ENCODE measurements around the gene MYO7A.

Gene MYO7A

GRCh38 chr11:77146261-77147035 is 18.4 kb downstream of the MYO7A start:
- no peak overlapping the region for H2BK5ac ChIP-seq (ENCODE audit: low read depth, low read length, poor library complexity, severe bottlenecking)
- H4K91ac ChIP-seq (ENCODE audit: low read length): no peak overlapping the region
- peaks cover 8 to 37% of the 10 kb centered on the region in 2 experiments for H3K27me3 ChIP-seq (ENCODE audit: control insufficient read depth in 1 of 2, insufficient read depth in 1 of 2, low read length in 2 of 2)
- no peak overlapping the region for H3K4me2 ChIP-seq (ENCODE audit: low read length, poor library complexity, severe bottlenecking)
- no peak overlapping the region for H2AK5ac ChIP-seq (ENCODE audit: low read length, severe bottlenecking)
- H3K23ac ChIP-seq (ENCODE audit: low read length in 2 of 2): no peak overlapping the region
- WGBS: 90% methylated on average over 10 of the region's 10 CpGs
- H3K18ac ChIP-seq (ENCODE audit: low read depth in 1 of 2, low read length in 2 of 2): no peak overlapping the region
- no peak overlapping the region for H4K8ac ChIP-seq (ENCODE audit: low read length)
- no peaks in the 10 kb centered on the region for H3K9me3 ChIP-seq (ENCODE audit: control insufficient read depth, low read length)
- peaks cover 13% of the 10 kb centered on the region for H3K4me1 ChIP-seq (ENCODE audit: control insufficient read depth, insufficient read depth, low read depth, low read length)
- no peak overlapping the region for H3K14ac ChIP-seq (ENCODE audit: low read length in 2 of 2)
- no peak overlapping the region for H2BK15ac ChIP-seq (ENCODE audit: low read depth, poor library complexity, severe bottlenecking)
- DNase-seq: no peak
- H3K4ac ChIP-seq (ENCODE audit: low read depth in 1 of 2, low read length in 2 of 2): no peak overlapping the region
- no peak overlapping the region for H2AFZ ChIP-seq (ENCODE audit: low read depth, low read length)
- H3K9ac ChIP-seq (ENCODE audit: low read length): no peak overlapping the region
- no peak overlapping the region for H2BK120ac ChIP-seq (ENCODE audit: low read depth, low read length)
- H3K36me3 ChIP-seq (ENCODE audit: control insufficient read depth in 1 of 2, insufficient read depth in 2 of 2, low read depth in 1 of 2, low read length in 2 of 2): no peaks in the 10 kb centered on the region
- no peak overlapping the region for H2BK12ac ChIP-seq (ENCODE audit: low read length in 2 of 2)
- no peak overlapping the region for H3K4me3 ChIP-seq (ENCODE audit: insufficient read depth in 1 of 2, low read depth in 1 of 2, low read length in 2 of 2)
- H3K27ac ChIP-seq (ENCODE audit: low read length, poor library complexity, severe bottlenecking): no peak overlapping the region
- H3K79me1 ChIP-seq (replicated peaks; ENCODE audit: low read length, poor library complexity, severe bottlenecking): no peaks in the 10 kb centered on the region

- H3K36me3 ChIP-seq (ENCODE audit: control insufficient read depth in 1 of 2, insufficient read depth in 2 of 2, low read depth in 1 of 2, low read length in 2 of 2): no peaks in the 10 kb centered on the region
- H2BK15ac ChIP-seq (ENCODE audit: low read depth, poor library complexity, severe bottlenecking): no peak overlapping the region
- H2AFZ ChIP-seq (ENCODE audit: low read depth, low read length): no peak overlapping the region
- DNase-seq: no peak
- H3K27me3 ChIP-seq (ENCODE audit: control insufficient read depth in 1 of 2, insufficient read depth in 1 of 2, low read length in 2 of 2): peaks cover 8 to 39% of the 10 kb centered on the region in 2 experiments
- H2BK5ac ChIP-seq (ENCODE audit: low read depth, low read length, poor library complexity, severe bottlenecking): no peak overlapping the region
- H3K4me2 ChIP-seq (ENCODE audit: low read length, poor library complexity, severe bottlenecking): no peak overlapping the region
- no peak overlapping the region for H3K4ac ChIP-seq (ENCODE audit: low read depth in 1 of 2, low read length in 2 of 2)
- H3K18ac ChIP-seq (ENCODE audit: low read depth in 1 of 2, low read length in 2 of 2): no peak overlapping the region
- peaks cover 13% of the 10 kb centered on the region for H3K4me1 ChIP-seq (ENCODE audit: control insufficient read depth, insufficient read depth, low read depth, low read length)
- no peaks in the 10 kb centered on the region for H3K79me1 ChIP-seq (replicated peaks; ENCODE audit: low read length, poor library complexity, severe bottlenecking)
- H3K9ac ChIP-seq (ENCODE audit: low read length): no peak overlapping the region
- no peak overlapping the region for H3K23ac ChIP-seq (ENCODE audit: low read length in 2 of 2)
- 83% methylated on average over 1 of the region's 1 CpG for WGBS
- H3K14ac ChIP-seq (ENCODE audit: low read length in 2 of 2): no peak overlapping the region
- no peak overlapping the region for H2BK12ac ChIP-seq (ENCODE audit: low read length in 2 of 2)
- no peak overlapping the region for H4K8ac ChIP-seq (ENCODE audit: low read length)
- no peaks in the 10 kb centered on the region for H3K9me3 ChIP-seq (ENCODE audit: control insufficient read depth, low read length)
- no peak overlapping the region for H2AK5ac ChIP-seq (ENCODE audit: low read length, severe bottlenecking)
- no peak overlapping the region for H3K27ac ChIP-seq (ENCODE audit: low read length, poor library complexity, severe bottlenecking)
- H3K4me3 ChIP-seq (ENCODE audit: insufficient read depth in 1 of 2, low read depth in 1 of 2, low read length in 2 of 2): no peak overlapping the region
- no peak overlapping the region for H4K91ac ChIP-seq (ENCODE audit: low read length)
- no peak overlapping the region for H2BK120ac ChIP-seq (ENCODE audit: low read depth, low read length)
These were observed 18.9 kb downstream of the MYO7A start for GRCh38 chr11:77147036-77147315.

GRCh38 chr11:77147668-77148321 is 19.7 kb downstream of the MYO7A start:
- WGBS: 7% methylated on average over 39 of the region's 47 CpGs
- Histone ChIP-seq H2AFZ (ENCODE audit: low read depth, low read length) (peak overlapping the region; percentile 43), H3K27me3 (ENCODE audit: control insufficient read depth in 1 of 2, insufficient read depth in 1 of 2, low read length in 2 of 2) (peaks cover 8 to 39% of the 10 kb centered on the region in 2 experiments), H3K4me1 (ENCODE audit: control insufficient read depth, insufficient read depth, low read depth, low read length) (peaks cover 13% of the 10 kb centered on the region), H4K8ac (ENCODE audit: low read length) (no peak overlapping the region), H3K9ac (ENCODE audit: low read length) (no peak overlapping the region), H3K79me1 (replicated peaks; ENCODE audit: low read length, poor library complexity, severe bottlenecking) (no peaks in the 10 kb centered on the region), H2BK12ac (ENCODE audit: low read length in 2 of 2) (no peak overlapping the region), H3K4ac (ENCODE audit: low read depth in 1 of 2, low read length in 2 of 2) (no peak overlapping the region), H3K27ac (ENCODE audit: low read length, poor library complexity, severe bottlenecking) (no peak overlapping the region), H3K18ac (ENCODE audit: low read depth in 1 of 2, low read length in 2 of 2) (no peak overlapping the region), H2BK5ac (ENCODE audit: low read depth, low read length, poor library complexity, severe bottlenecking) (no peak overlapping the region), H2AK5ac (ENCODE audit: low read length, severe bottlenecking) (no peak overlapping the region), H2BK15ac (ENCODE audit: low read depth, poor library complexity, severe bottlenecking) (peak overlapping the region; percentile 30), H3K4me2 (ENCODE audit: low read length, poor library complexity, severe bottlenecking) (peak overlapping the region; percentile 63), H2BK120ac (ENCODE audit: low read depth, low read length) (no peak overlapping the region), H3K23ac (ENCODE audit: low read length in 2 of 2) (no peak overlapping the region), H3K4me3 (ENCODE audit: insufficient read depth in 1 of 2, low read depth in 1 of 2, low read length in 2 of 2) (no peak overlapping the region), H3K14ac (ENCODE audit: low read length in 2 of 2) (peak overlapping the region in 1 of 2 experiments; percentile 5), H3K36me3 (ENCODE audit: control insufficient read depth in 1 of 2, insufficient read depth in 2 of 2, low read depth in 1 of 2, low read length in 2 of 2) (no peaks in the 10 kb centered on the region), H4K91ac (ENCODE audit: low read length) (no peak overlapping the region), H3K9me3 (ENCODE audit: control insufficient read depth, low read length) (no peaks in the 10 kb centered on the region)
- no peak for DNase-seq

- no peak overlapping the region for H3K4ac ChIP-seq (ENCODE audit: low read depth in 1 of 2, low read length in 2 of 2)
- peaks cover 8 to 50% of the 10 kb centered on the region in 2 experiments for H3K27me3 ChIP-seq (ENCODE audit: control insufficient read depth in 1 of 2, insufficient read depth in 1 of 2, low read length in 2 of 2)
- H3K27ac ChIP-seq (ENCODE audit: low read length, poor library complexity, severe bottlenecking): no peak overlapping the region
- no peak overlapping the region for H3K23ac ChIP-seq (ENCODE audit: low read length in 2 of 2)
- H3K4me1 ChIP-seq (ENCODE audit: control insufficient read depth, insufficient read depth, low read depth, low read length): peaks cover 13% of the 10 kb centered on the region
- H3K9me3 ChIP-seq (ENCODE audit: control insufficient read depth, low read length): no peaks in the 10 kb centered on the region
- DNase-seq: no peak
- H2AK5ac ChIP-seq (ENCODE audit: low read length, severe bottlenecking): no peak overlapping the region
- H3K36me3 ChIP-seq (ENCODE audit: control insufficient read depth in 1 of 2, insufficient read depth in 2 of 2, low read depth in 1 of 2, low read length in 2 of 2): no peaks in the 10 kb centered on the region
- H4K91ac ChIP-seq (ENCODE audit: low read length): no peak overlapping the region
- H3K9ac ChIP-seq (ENCODE audit: low read length): no peak overlapping the region
- H2BK120ac ChIP-seq (ENCODE audit: low read depth, low read length): no peak overlapping the region
- H4K8ac ChIP-seq (ENCODE audit: low read length): no peak overlapping the region
- H3K14ac ChIP-seq (ENCODE audit: low read length in 2 of 2): no peak overlapping the region
- no peak overlapping the region for H3K4me2 ChIP-seq (ENCODE audit: low read length, poor library complexity, severe bottlenecking)
- H2AFZ ChIP-seq (ENCODE audit: low read depth, low read length): no peak overlapping the region
- H2BK12ac ChIP-seq (ENCODE audit: low read length in 2 of 2): no peak overlapping the region
- no peak overlapping the region for H2BK15ac ChIP-seq (ENCODE audit: low read depth, poor library complexity, severe bottlenecking)
- H3K4me3 ChIP-seq (ENCODE audit: insufficient read depth in 1 of 2, low read depth in 1 of 2, low read length in 2 of 2): no peak overlapping the region
- WGBS: 86% methylated on average over 8 of the region's 8 CpGs
- no peak overlapping the region for H2BK5ac ChIP-seq (ENCODE audit: low read depth, low read length, poor library complexity, severe bottlenecking)
- no peaks in the 10 kb centered on the region for H3K79me1 ChIP-seq (replicated peaks; ENCODE audit: low read length, poor library complexity, severe bottlenecking)
- H3K18ac ChIP-seq (ENCODE audit: low read depth in 1 of 2, low read length in 2 of 2): no peak overlapping the region
These were observed 21.1 kb downstream of the MYO7A start for GRCh38 chr11:77148963-77149715.

All from mesenchymal stem cell (in vitro differentiated cells and primary cell).